NCI-H526 (cell line): Measurements from ENCODE around the gene CDK17.
"Not testable (repeated sequence)": the region's sequence is repeated elsewhere in the genome, so short reads cannot be mapped to it uniquely, and the experiment has no call there.

Source experiments
- DNase-seq, 2 experiments: peaks; one replicate each; lab custom pipeline; 2025; lab: John Stamatoyannopoulos, UW

The CDK17 gene

GRCh38 chr12:96354326-96354725 lies 45.9 kb downstream of the CDK17 start:
- no peak for DNase-seq

GRCh38 chr12:96352161-96352835 lies 47.9 kb downstream of the CDK17 start:
- no peak for DNase-seq

- no peak for DNase-seq
These were observed 49.3 kb downstream of the CDK17 start for GRCh38 chr12:96350982-96351381.

DNA sequence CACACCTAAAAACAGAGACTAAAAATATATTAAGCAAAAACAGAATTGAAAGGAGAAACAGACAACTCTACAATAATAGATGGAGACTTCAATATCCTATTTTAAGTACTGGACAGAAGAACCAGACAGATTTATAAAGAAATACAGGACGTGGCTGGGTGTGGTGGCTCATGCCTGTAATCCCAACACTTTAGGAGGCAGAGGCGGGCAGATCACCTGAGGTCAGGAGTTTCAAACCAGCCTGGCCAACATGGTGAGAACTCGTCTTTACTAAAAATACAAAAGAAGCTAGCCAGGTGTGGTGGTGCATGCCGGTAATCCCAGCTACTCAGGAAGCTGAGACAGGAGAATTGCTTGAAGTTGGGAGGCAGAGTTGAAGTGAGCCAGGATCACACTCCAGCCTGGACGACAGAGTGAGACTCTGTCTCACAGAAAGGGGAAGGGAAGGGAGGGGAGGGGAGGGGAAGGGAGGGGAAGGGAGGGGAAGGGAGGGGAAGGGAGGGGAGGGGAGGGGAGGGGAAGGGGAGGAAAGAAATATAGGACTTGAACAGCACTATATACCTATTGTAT lies 53.0 kb downstream of the CDK17 start:
- no peak for DNase-seq

DNA sequence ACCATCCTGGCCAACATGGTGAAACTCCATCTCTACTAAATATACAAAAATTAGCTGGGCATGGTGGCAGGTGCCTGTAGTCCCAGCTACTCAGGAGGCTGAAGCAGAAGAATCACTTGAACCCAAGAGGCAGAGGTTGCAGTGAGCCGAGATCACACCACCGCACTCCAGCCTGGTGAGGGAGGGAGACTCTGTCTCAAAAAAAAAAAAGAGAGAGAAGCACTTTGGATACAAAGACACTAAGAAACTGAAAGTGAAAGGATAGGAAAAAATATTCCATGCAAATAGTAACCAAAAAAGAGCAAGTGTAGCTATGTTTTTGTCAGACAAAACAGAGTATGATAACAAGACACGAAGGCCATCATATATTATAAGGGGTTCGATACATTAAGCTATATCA lies 53.5 kb downstream of the CDK17 start:
- DNase-seq, result not testable (repeated sequence)

DNA sequence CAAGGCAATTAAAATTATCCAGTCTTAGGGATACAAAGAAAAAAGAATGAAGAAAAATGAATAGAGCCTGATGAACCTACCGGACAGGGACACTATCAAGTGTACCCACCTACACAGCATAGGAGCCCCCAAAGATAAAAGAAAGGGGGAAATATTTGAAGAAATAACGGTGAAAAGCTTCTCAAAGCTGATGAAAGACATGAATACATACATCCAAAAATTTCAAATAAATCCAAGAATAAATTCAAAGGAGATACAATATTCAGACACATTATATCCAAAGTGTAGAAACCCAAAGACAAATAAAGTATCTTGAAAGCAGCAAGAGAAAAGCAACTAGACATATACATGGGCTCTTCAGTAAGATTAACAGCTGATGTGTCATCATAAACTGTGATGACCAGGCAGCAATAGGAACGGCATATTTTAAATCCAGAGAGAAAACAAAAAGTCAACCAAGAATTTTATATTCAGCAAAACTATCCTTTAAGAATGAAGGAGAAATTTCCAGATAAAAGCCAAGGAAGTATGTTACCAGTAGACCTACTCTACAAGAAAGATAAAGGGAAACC lies 56.0 kb downstream of the CDK17 start:
- no peak for DNase-seq

DNA sequence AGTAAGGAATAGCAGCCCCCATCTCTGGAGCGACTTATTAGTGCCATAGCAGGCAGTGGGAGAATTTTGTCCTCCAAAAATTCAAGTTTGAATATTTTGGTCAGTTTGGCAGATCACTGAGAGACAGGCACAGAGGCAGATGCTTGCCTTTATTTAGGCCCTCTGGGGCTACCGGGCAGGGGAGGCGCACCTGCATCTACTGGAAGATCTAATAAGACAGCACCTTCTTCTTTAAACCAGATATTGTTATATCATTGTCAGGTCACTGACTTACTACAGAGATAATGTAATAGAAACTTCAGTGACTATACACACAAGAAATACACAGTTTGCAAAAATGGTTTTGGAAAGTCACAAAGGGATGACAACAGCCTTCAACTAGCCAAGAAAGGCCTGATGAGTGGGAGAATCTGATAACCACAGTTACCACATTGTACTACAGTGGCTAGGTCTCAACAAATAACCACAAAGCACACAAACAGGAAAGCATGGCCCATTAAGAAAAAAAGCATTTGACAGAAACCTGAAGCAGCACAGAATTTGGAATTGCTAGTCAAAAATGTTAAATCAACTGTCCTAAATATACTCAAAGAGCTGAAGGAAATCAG lies 56.8 kb downstream of the CDK17 start:
- no peak for DNase-seq

GRCh38 chr12:96339666-96340065 lies 60.6 kb downstream of the CDK17 start:
- DNase-seq, result not testable (repeated sequence)

- DNase-seq, result no peak
These were observed 61.3 kb downstream of the CDK17 start for GRCh38 chr12:96338852-96339471.

- no peak for DNase-seq
These were observed 62.3 kb downstream of the CDK17 start for GRCh38 chr12:96337953-96338352.

- no peak for DNase-seq
These were observed 63.8 kb downstream of the CDK17 start for GRCh38 chr12:96336489-96336888.

DNA sequence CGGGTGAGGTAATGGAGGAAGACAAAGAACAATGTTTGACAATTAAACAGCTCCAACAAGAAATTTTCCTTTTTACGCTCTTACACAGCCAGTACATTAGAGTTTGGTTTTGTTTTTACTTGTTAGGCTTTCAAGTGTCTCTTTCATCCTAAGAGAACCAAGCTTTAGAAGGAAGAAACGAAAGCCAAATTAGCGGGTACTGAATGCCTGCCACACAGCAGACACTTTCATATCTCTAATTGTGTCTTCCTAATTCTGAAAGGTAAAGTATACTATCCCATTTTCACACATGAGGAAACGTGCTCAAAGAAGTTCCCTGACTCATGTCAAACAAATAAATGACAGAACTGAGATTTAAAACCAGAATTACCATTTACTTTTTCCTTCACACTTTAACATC lies 65.0 kb downstream of the CDK17 start:
- DNase-seq, result no peak

GRCh38 chr12:96334502-96334901 lies 65.7 kb downstream of the CDK17 start:
- DNase-seq, result no peak

- no peak for DNase-seq
These were observed 70.7 kb downstream of the CDK17 start for GRCh38 chr12:96329545-96329944.

GRCh38 chr12:96329018-96329417 lies 71.2 kb downstream of the CDK17 start:
- DNase-seq, result no peak

- DNase-seq, result no peak
These were observed 72.3 kb downstream of the CDK17 start for GRCh38 chr12:96327889-96328288.

GRCh38 chr12:96327346-96327745 lies 72.9 kb downstream of the CDK17 start:
- no peak for DNase-seq

GRCh38 chr12:96326628-96327227 lies 73.5 kb downstream of the CDK17 start:
- no peak for DNase-seq

GRCh38 chr12:96323906-96324305 lies 76.3 kb downstream of the CDK17 start:
- DNase-seq, result no peak

- no peak for DNase-seq
These were observed 77.5 kb downstream of the CDK17 start for GRCh38 chr12:96322720-96323119.

DNA sequence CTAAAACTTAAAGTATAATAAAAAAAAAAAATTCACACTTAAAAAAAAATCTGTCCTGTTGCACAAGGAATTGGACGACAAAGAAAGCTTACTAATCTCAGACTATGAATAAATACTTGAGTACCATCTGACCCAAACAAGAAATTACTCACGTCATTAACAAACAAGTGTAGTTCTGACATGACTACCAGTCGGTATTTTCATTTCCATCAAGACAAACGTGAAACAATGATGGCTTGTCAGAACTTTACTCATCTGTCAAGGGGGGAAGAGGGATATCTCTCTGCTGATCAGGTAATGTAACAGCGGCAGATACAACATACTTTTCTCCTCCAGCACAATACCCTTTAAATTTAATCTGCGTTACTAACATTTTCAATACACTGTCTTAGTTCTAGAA lies 78.3 kb downstream of the CDK17 start:
- DNase-seq, result no peak

DNA sequence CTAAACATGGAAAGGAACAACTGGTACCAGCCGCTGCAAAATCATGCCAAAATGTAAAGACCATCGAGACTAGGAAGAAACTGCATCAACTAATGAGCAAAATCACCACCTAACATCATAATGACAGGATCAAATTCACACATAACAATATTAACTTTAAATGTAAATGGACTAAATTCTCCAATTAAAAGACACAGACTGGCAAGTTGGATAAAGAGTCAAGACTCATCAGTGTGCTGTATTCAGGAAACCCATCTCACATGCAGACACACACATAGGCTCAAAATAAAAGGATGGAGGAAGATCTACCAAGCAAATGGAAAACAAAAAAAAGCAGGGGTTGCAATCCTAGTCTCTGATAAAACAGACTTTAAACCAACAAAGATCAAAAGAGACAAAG lies 82.4 kb downstream of the CDK17 start:
- DNase-seq, result not testable (repeated sequence)
